GM06990 (cell line): ENCODE data around the gene PPCDC.
"Not testable (repeated sequence)": the region's sequence is repeated elsewhere in the genome, so short reads cannot be mapped to it uniquely, and the experiment has no call there.

ENCODE experiments used
- DNase-seq: peaks from one replicate; pipeline ENCODE4 v3.0.0-alpha.2; 2011; ENCODE audit not compliant: insufficient read length; ENCODE audit errors: extremely low read depth
- H3K27me3 ChIP-seq: replicated peaks from 2 replicates; pipeline ENCODE4 v1.6.0; 2011; ENCODE audit warnings: low read length; ENCODE audit not compliant: control insufficient read depth, insufficient read depth
- H3K36me3 ChIP-seq: 2 replicates; pipeline ENCODE4 v1.5.1; 2011; ENCODE audit warnings: low read length; ENCODE audit not compliant: control insufficient read depth, insufficient read depth
- H3K4me3 ChIP-seq: replicated peaks from 2 replicates; pipeline ENCODE4 v1.5.1; 2011; ENCODE audit warnings: low read depth, mild to moderate bottlenecking, control low read depth, low read length
- TF ChIP-seq, protein P1 (sequence below): IDR thresholded peaks from 2 replicates; pipeline ENCODE4 v1.5.1; 2011; ENCODE audit warnings: low read length, control low read depth, mild to moderate bottlenecking, inconsistent platforms; ENCODE audit not compliant: insufficient read depth, poor library complexity, severe bottlenecking

Gene PPCDC

DNA sequence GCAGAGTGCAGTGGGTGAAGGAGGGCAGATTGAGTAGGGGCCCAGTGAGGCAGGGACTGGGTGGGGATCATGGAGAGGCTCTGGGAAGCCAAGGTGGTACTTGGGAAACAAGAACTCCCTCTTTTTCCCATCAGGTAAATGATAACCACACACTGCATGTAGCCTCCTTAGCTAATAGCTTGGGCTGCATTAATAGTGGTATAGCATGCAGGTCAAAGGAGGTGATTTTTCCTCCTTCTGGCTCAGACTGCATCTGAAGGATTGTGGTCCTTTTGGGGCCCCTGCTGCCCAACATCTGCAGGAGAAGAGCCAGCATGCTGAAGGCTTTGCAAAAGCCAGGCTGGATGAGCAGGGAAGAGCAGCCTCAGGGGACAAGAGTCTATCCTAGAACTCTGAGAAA lies 45.4 kb downstream of the PPCDC start:
- DNase-seq = no peak
- Histone ChIP-seq H3K36me3 (no peaks in the 10 kb centered on the region), H3K27me3 (no peaks in the 10 kb centered on the region), H3K4me3 (no peak overlapping the region)
- TF ChIP-seq, protein P1, sequence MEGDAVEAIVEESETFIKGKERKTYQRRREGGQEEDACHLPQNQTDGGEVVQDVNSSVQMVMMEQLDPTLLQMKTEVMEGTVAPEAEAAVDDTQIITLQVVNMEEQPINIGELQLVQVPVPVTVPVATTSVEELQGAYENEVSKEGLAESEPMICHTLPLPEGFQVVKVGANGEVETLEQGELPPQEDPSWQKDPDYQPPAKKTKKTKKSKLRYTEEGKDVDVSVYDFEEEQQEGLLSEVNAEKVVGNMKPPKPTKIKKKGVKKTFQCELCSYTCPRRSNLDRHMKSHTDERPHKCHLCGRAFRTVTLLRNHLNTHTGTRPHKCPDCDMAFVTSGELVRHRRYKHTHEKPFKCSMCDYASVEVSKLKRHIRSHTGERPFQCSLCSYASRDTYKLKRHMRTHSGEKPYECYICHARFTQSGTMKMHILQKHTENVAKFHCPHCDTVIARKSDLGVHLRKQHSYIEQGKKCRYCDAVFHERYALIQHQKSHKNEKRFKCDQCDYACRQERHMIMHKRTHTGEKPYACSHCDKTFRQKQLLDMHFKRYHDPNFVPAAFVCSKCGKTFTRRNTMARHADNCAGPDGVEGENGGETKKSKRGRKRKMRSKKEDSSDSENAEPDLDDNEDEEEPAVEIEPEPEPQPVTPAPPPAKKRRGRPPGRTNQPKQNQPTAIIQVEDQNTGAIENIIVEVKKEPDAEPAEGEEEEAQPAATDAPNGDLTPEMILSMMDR = no peak

DNA sequence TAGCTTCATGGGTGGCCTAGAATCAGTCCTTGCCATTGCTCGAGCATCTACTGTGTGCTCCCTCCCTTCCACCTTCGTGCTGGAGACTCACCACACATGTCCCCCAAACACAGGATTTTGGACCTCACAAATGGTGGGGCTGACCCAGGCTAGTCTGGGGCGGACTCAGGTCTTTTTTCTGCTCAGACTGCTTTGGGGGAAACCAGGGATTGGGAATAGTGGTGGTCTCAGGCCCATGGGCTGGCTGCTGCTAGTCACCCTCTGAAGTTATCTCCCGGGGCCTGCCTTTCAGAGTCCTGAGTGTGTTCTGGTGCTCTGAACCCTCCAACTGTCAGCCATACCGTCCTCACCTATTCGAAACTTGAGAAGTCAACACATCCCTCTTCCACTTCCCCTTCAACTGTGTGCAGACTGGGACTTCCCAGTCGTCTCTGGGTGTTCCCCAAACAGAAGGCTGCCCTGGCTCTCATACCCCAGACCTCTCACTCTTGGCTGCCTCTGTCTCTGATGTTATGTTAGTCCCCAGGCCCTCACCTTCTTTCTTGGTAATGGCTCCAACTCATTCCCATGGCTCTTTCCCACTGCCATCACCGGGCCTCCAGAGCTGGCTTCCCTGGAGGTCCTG lies 46.0 kb downstream of the PPCDC start:
- Histone ChIP-seq H3K27me3 (no peaks in the 10 kb centered on the region), H3K4me3 (no peak overlapping the region), H3K36me3 (no peaks in the 10 kb centered on the region)
- TF ChIP-seq, protein P1 = no peak
- peak; percentile 67 for DNase-seq

DNA sequence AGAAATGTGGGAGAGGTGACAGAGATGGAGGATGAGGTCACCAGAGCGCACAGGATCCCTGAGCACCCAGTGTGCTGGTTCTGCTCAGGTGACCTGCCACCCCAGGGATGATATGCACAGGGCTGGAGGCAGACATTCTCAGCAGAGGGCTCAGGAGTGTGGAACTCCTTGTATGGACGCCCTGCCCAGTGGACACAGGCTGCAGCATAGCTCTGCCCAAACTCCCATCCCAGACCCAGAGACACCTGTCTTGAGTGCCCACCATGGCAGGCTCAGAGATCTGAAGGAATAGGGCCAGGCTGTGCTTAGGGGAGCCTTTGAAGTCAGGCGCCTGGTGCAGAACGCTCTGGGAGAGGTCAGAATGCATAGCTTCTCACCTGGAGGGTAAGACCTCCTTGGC lies 47.3 kb downstream of the PPCDC start:
- Histone ChIP-seq H3K27me3 (no peaks in the 10 kb centered on the region), H3K4me3 (no peak overlapping the region), H3K36me3 (no peaks in the 10 kb centered on the region)
- TF ChIP-seq, protein P1 = no peak
- DNase-seq = no peak

- TF ChIP-seq, protein P1 = no peak
- Histone ChIP-seq H3K27me3 (no peaks in the 10 kb centered on the region), H3K4me3 (no peak overlapping the region), H3K36me3 (no peaks in the 10 kb centered on the region)
- no peak for DNase-seq
These were observed 49.8 kb downstream of the PPCDC start for GRCh38 chr15:75073197-75073596.

GRCh38 chr15:75076277-75076676 lies 52.9 kb downstream of the PPCDC start:
- H3K27me3 ChIP-seq = no peaks in the 10 kb centered on the region
- no peak for DNase-seq
- TF ChIP-seq, protein P1 = no peak
- H3K4me3 ChIP-seq = no peak overlapping the region
- no peaks in the 10 kb centered on the region for H3K36me3 ChIP-seq

- peak; percentile 49 for DNase-seq
- H3K36me3 ChIP-seq, H3K27me3 ChIP-seq, H3K4me3 ChIP-seq: not testable (repeated sequence)
These were observed 54.2 kb downstream of the PPCDC start for GRCh38 chr15:75077551-75077961.
